RPMI7951 (cell line): ENCODE results near the gene WDTC1. TPM values are rescaled to one million over a fixed set of nuclear protein-coding genes. Genes with fewer than 3 reads are reported as not detected.

ENCODE experiments used
- DNase-seq: peaks from one replicate; pipeline ENCODE4 v3.0.0-alpha.2; 2012; ENCODE audit warnings: low read depth
- total RNA-seq: library from RNA; depleted of rRNA; stranded (reverse); fragments of >200 nt; shearing (Covaris generic); gene quantifications from 2 replicates; pipeline ENCODE4 v1.2.3, GENCODE V29; 2014

The WDTC1 gene
- total RNA-seq, 1 experiment from 2014 or later = 14.5 TPM

DNA sequence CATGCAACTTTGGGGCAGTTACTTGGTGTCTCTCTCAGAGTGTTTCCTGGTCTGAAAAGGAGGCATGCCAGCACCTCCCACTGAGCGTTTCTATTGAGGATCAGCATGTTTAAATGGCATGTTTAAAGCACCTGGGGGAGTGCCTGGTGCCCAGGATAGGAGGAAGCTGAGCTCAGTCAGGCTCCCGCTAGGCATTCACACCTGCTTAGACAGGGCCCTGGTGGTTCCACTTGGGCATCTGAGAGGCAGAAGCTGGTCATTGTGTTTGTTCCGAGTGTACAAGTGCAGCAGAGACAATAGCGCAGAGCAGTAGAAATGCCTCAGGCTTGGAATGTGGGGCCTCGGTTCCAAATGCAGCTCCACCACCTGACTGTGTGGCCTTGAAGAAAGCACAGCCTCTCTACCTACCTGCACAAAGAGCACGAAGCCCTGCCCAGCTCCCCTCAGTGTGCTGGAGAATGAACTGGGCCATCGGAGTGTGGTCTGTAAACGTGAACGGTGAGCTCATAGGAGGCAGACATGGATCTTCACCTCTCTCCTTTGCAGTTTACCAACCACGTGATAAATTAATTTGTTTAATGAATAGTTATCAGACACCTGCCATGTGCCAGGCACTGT, 67.3 kb downstream of the WDTC1 start:
- DNase-seq = no peak

DNA sequence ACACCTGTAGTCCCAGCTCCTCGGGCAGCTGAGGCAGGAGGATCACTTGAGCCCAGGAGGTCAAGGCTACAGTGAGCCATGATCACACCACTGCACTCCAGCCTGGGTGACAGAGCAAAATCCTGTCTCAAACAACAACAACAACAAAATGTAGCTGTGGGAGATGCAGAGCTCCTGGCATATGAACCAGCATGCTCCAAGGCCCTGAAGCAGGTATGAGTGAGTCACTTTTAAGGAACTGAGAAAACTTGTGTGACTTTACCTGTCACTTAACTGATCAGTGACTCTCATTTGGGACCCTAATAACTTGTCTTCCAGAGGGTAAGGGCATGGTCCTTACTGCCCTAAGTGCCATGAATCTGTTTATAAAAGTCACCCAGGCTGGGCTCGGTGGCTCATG, 68.2 kb downstream of the WDTC1 start:
- no peak for DNase-seq

- no peak for DNase-seq
Observed at GRCh38 chr1:27303509-27303908, 69.1 kb downstream of the WDTC1 start.

- DNase-seq = no peak
Observed at GRCh38 chr1:27306071-27306470, 71.6 kb downstream of the WDTC1 start.

DNA sequence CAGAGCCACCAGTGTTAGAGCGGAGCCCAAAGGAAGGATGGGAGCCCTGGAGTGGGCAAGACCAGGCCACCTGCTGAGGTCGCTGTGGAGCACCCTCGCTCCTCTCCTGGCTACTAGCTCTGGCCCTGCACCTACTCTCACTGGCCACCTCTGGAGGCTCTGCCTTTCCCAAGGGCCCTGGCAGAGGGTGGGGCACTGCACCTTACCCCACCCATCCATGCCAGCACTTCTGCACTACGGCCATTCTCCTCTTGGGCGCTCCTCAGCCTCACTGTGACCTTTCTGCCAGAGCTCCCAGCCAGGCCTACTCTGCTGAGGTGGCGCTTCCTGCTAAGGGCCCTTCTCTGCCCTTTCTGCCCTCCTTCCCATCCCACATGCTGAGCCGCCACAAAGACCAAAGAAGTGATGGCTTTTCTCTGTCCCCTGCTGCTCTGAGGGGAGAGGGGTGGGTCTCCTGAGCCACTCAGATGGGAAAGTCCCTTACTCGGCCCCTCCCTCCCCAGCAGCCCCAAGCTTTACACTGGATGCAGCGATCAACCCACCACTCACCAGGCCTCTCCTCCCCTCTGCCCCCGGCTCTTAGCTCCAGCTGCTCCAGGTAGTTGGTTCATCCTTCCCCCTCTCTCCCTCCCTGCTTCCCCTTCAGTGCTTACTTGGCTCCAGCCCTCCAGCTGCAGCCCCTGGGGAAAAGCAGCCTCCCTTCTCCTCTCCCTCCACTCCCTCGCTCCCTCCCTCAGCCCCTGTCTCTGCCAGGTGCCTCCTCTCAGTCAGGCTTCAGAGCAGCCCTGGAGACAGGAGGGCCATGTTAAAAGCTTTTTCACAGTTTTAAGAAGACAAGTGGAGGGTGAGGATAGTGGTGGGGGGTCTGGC, 72.7 kb downstream of the WDTC1 start:
- DNase-seq = no peak

- DNase-seq = no peak
Observed at GRCh38 chr1:27307874-27308598, 73.6 kb downstream of the WDTC1 start.

DNA sequence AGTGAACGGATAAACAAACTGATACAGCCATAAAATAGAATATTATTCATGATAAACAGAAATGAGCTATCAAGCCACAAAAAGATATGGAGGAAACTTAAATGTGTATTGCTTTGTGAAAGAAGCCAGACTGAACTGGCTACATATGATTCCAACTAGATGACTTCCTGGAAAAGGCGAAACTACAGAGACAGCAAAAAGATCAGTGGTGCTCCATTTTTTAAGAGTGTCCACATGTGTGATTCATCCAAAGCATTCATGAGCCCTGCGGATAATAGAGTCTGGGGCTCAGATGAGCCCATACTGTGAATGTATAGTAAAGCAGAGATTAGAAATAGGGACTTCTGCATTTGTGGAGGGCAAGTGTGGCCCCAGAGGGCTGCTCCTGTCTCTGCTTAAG, 79.7 kb downstream of the WDTC1 start:
- DNase-seq = no peak

- peak; percentile 17 for DNase-seq
Observed at GRCh38 chr1:27314737-27315136, 80.3 kb downstream of the WDTC1 start.

DNA sequence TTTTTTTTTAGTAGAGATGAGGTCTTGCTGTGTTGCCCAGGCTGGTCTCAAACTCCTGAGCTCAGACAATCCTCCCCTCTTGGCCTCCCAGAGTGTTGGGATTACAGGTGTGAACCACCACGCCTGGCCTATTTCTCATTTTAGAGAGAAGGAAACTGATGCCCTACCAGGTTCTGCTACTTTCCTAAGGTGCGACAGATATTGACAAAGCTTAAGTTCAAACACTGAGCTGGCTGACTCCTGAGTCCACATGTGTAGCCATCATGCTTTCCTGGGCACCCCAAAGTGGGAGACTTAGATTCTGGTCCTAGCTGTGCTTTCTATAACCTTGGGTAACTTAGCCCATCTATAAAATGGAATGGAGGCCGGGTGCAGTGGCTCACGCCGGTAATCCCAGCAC, 82.4 kb downstream of the WDTC1 start:
- DNase-seq = no peak

- no peak for DNase-seq
Observed at GRCh38 chr1:27318136-27318535, 83.7 kb downstream of the WDTC1 start.

DNA sequence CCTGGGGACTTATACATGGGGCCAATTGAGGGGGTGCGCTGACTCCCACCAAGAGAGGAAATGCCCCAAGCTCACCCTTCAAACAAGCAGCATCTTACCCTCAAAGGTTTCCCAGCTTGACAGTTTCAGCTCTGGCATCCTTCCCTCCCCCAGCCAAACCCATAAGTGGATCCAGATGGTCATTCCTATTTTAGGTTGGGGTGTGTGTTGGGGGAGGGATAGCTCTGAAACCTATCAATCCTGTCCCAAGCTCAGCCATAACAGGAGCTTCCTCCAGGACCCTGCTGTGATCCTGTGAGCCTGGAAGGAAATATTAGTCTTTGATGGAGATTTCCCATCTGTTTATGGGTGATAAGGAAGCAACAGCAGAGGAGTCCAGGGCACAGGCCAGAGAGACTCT, 84.2 kb downstream of the WDTC1 start:
- peak; percentile 81 for DNase-seq

- DNase-seq = peak; percentile 96
Observed at GRCh38 chr1:27321813-27322568, 87.6 kb downstream of the WDTC1 start, which contains the start of gene TMEM222. Gene TMEM222, plus strand, starts transcription at chr1:27322163. Its CDS starts 35 bp downstream, at chr1:27322198.

- DNase-seq = no peak
Observed at GRCh38 chr1:27322569-27323240, 88.3 kb downstream of the WDTC1 start.

GRCh38 chr1:27325286-27325685, 90.9 kb downstream of the WDTC1 start:
- no peak for DNase-seq

DNA sequence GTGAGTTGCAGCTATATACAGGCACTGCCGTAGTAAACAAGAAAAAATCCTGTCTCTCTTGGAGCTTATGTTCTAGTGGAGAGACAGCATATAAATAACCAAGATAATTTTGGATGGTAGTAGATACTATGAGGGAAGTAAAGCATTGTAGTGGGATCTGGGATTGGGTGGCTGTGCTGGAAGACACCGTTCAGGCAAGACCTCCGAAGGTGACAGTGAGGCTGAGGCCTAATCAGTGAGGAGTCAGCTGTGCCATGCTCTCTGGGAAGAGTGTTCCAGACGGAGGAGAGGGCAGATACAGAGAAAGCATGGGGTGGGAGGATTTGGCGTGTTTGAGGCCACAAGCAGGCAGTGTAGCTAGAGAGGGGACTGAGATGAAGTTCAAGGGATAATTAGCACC, 93.5 kb downstream of the WDTC1 start:
- no peak for DNase-seq

- DNase-seq = no peak
Observed at GRCh38 chr1:27330786-27331185, 96.4 kb downstream of the WDTC1 start.

DNA sequence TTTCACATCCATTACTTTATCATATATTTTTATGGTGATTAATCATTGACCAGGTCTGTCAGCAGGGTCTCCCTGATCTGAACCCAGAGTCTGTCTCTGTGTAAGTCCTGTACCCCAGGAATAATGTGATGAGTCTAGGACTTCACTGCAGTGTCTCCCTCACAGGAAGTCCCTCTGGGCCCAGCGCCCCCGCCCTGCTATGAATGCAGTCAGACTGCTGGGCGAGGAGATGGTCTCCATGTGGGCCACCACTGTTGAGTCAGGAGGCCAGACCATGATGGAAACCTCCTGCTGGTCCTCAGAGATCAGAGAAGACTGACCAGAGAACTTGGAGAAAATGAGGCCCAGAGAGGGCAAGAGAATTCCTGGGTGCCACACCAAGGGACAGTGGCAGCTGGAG, 97.0 kb downstream of the WDTC1 start:
- DNase-seq = no peak

GRCh38 chr1:27331922-27332321, 97.5 kb downstream of the WDTC1 start:
- no peak for DNase-seq

DNA sequence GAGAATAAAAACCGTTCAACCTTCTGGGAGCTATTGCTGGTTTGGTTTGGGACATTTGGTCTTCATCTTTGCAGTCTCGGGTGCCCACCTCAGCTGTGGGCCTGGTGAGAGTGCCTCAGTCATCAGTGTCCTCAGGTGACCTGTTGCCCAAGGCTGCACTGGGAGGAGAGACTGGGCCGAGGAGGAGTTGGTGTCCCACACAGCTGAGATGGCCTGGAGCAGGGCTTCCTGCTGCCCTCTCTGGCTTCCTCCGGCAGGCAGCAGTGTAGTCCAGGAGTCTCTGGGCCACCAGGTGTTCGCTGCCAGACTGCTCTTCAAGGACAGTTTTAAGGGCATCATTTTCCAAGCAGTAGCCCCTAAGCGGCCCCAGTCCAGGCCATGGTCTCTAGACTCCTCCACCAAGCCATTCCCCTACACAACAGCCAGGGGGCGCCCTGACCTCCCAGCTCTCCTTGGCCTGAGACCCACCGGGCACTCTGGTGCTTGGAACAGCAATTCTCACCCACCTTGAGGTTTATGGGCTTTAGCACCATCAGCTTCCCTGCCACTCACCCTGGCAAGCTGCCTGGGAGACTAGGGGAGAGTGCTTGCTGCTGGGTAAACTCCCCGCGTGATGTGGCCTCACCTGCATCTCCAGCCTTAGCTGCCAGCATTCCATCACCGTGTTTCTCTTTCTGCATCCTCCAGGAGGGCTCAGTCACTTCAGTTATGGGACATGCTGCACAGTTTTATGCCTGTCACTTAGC, 98.3 kb downstream of the WDTC1 start:
- DNase-seq = no peak

GRCh38 chr1:27333717-27334279, 99.4 kb downstream of the WDTC1 start:
- DNase-seq = no peak
